ENCODE data around the gene CTNNBL1.

DNA sequence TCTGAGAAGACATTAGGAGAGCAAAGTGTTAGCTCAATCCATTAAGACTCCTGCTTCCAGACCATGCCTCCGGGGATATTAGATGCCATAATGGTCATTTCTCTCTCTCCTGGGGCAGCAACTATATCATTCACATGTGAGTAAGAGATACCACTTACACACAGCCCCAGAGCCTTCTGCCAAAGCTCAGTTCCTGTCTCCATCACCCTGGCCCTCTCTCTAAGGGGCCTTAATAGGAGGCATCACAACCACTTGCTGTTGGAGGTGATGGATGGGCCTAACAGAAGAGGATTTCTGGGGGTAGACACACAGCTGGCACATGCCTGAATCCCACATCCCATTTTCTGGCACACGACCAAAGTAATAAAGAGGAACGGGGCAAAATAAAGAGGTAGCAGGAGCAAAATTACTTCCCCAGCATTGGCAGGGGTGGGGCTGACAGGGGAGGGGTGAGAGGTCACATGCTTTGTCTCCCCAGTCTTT lies 175.1 kb downstream of the CTNNBL1 start:
- TF ChIP-seq CTCF (IDR thresholded peaks at IDR 0.05), result no peak
- TF ChIP-seq ZFX (IDR thresholded peaks at IDR 0.05; ENCODE audit: borderline replicate concordance), result no peak
